ENCODE results near the gene PACS1.

PACS1 gene

GRCh38 chr11:66279092-66279734, 209.1 kb downstream of the PACS1 start:
- no peak for TF ChIP-seq ZFX (IDR thresholded peaks at IDR 0.05)
- TF ChIP-seq CTCF (conservative IDR thresholded peaks at IDR 0.05): no peak
- no peak overlapping the region for H3K27ac ChIP-seq

GRCh38 chr11:66280428-66280827, 210.4 kb downstream of the PACS1 start:
- H3K27ac ChIP-seq: no peak overlapping the region
- no peak for TF ChIP-seq CTCF (conservative IDR thresholded peaks at IDR 0.05)
- TF ChIP-seq ZFX (IDR thresholded peaks at IDR 0.05): no peak

- TF ChIP-seq CTCF (conservative IDR thresholded peaks at IDR 0.05) (no peak), ZFX (IDR thresholded peaks at IDR 0.05) (no peak)
These were observed 210.9 kb downstream of the PACS1 start for GRCh38 chr11:66281001-66281400.

GRCh38 chr11:66281776-66282467, 211.8 kb downstream of the PACS1 start:
- TF ChIP-seq ZFX (IDR thresholded peaks at IDR 0.05): no peak
- TF ChIP-seq CTCF (conservative IDR thresholded peaks at IDR 0.05): no peak
- no peak overlapping the region for H3K27ac ChIP-seq

More at GRCh38 chr11:66281001-66281400, 210.9 kb downstream of the PACS1 start:
- H3K27ac ChIP-seq: no peak overlapping the region

GRCh38 chr11:66282468-66283455, 212.7 kb downstream of the PACS1 start:
- TF ChIP-seq CTCF (conservative IDR thresholded peaks at IDR 0.05): peak; percentile 98
- no peak for TF ChIP-seq ZFX (IDR thresholded peaks at IDR 0.05)
- H3K27ac ChIP-seq: no peak overlapping the region

- no peak for TF ChIP-seq CTCF (conservative IDR thresholded peaks at IDR 0.05)
- no peak for TF ChIP-seq ZFX (IDR thresholded peaks at IDR 0.05)
- H3K27ac ChIP-seq: no peak overlapping the region
These were observed 213.5 kb downstream of the PACS1 start for GRCh38 chr11:66283461-66284105.
